HepG2 (cell line): ENCODE results near the gene FABP2. TPM values are rescaled to one million over a fixed set of nuclear protein-coding genes. Genes with fewer than 3 reads are reported as not detected.

Experiments used
- CBX2 ChIP-seq, 2 experiments: fragments of 200-600 bp in 1 of 2; sonication (generic); formaldehyde crosslinking in 1 of 2; IDR thresholded peaks; 2 replicates each; pipeline versions ENCODE4 v1.7.0 to v1.8.1; 2018 to 2022; ENCODE audit warnings: low read depth in 2 of 2, low read length in 1 of 2, mild to moderate bottlenecking in 1 of 2, missing genetic modification reagents in 1 of 2
- CC2D1A ChIP-seq: sonication (generic); formaldehyde crosslinking; IDR thresholded peaks from 2 replicates; pipeline ENCODE4 v1.8.1; 2023; ENCODE audit warnings: mild to moderate bottlenecking, missing genetic modification reagents
- DNMT1 ChIP-seq: sonication (generic); formaldehyde crosslinking; IDR thresholded peaks from 2 replicates; pipeline ENCODE4 v1.5.1; 2020; ENCODE audit warnings: mild to moderate bottlenecking, missing genetic modification reagents
- DPF2 ChIP-seq: sonication (generic); formaldehyde crosslinking; IDR thresholded peaks from 2 replicates; pipeline ENCODE4 v1.4.0; 2020; ENCODE audit warnings: mild to moderate bottlenecking, low read depth, missing genetic modification reagents, borderline replicate concordance
- EED ChIP-seq: sonication (generic); formaldehyde crosslinking; IDR thresholded peaks from 2 replicates; pipeline ENCODE4 v1.5.0; 2020; ENCODE audit warnings: mild to moderate bottlenecking, missing genetic modification reagents
- EP300 ChIP-seq, 3 experiments: sonication (generic) in 1 of 3; formaldehyde crosslinking in 1 of 3; IDR thresholded peaks; 2 replicates each; pipeline versions ENCODE4 v1.5.1 to v1.6.1; 2011 to 2020; ENCODE audit warnings: low read depth in 2 of 3, low read length in 2 of 3, borderline replicate concordance in 1 of 3, improper control_type of control experiment in 1 of 3, mild to moderate bottlenecking in 1 of 3, missing genetic modification reagents in 1 of 3, moderate library complexity in 1 of 3
- FIP1L1 ChIP-seq: fragments of 200-400 bp; formaldehyde crosslinking; IDR thresholded peaks from 2 replicates; pipeline ENCODE4 v1.6.1; 2018; ENCODE audit warnings: low read depth, mild to moderate bottlenecking, low read length, moderate library complexity, borderline replicate concordance; ENCODE audit not compliant: insufficient read depth
- FLYWCH1 ChIP-seq: sonication (generic); formaldehyde crosslinking; IDR thresholded peaks from 2 replicates; pipeline ENCODE4 v1.8.1; 2023; ENCODE audit warnings: mild to moderate bottlenecking, missing genetic modification reagents
- FOXP1 ChIP-seq, 2 experiments: fragments of 450-650 bp in 1 of 2; IDR thresholded peaks; 2 replicates each; pipeline ENCODE4 v1.6.1; 2017 to 2018; ENCODE audit warnings: antibody characterized with exemption in 1 of 2
- HNRNPK ChIP-seq: fragments of 200-400 bp; formaldehyde crosslinking; IDR thresholded peaks from 2 replicates; pipeline ENCODE4 v1.6.1; 2018; ENCODE audit warnings: low read length, low read depth, moderate library complexity, mild to moderate bottlenecking; ENCODE audit not compliant: poor library complexity, severe bottlenecking
- JARID2 ChIP-seq: sonication (generic); formaldehyde crosslinking; IDR thresholded peaks from 2 replicates; pipeline ENCODE4 v1.8.1; 2023; ENCODE audit warnings: missing genetic modification reagents, inconsistent platforms; ENCODE audit not compliant: insufficient replicate concordance
- KDM6A ChIP-seq: IDR thresholded peaks from 2 replicates; pipeline ENCODE4 v1.6.1; 2016; ENCODE audit warnings: low read depth
- KLF16 ChIP-seq, 2 experiments: sonication (generic) in 1 of 2; formaldehyde crosslinking in 1 of 2; IDR thresholded peaks; 2 replicates each; pipeline versions ENCODE4 v1.6.1 to v1.8.0; 2016 to 2023; ENCODE audit warnings: missing genetic modification reagents in 2 of 2, missing compliant biosample characterization in 1 of 2
- MAZ ChIP-seq, 2 experiments: sonication (generic) in 1 of 2; formaldehyde crosslinking in 1 of 2; IDR thresholded peaks; 2 replicates each; pipeline versions ENCODE4 v1.5.0 to v1.6.1; 2012 to 2020; ENCODE audit warnings: low read depth in 2 of 2, mild to moderate bottlenecking in 2 of 2, borderline replicate concordance in 1 of 2, improper control_type of control experiment in 1 of 2, low read length in 1 of 2, missing genetic modification reagents in 1 of 2, moderate library complexity in 1 of 2
- NFYC ChIP-seq: IDR thresholded peaks from 2 replicates; pipeline ENCODE4 v1.6.1; 2016; ENCODE audit warnings: missing genetic modification reagents, missing compliant biosample characterization
- PCBP1 ChIP-seq: fragments of 200-400 bp; formaldehyde crosslinking; IDR thresholded peaks from 2 replicates; pipeline ENCODE4 v1.6.1; 2017; ENCODE audit warnings: mild to moderate bottlenecking, low read depth, low read length, borderline replicate concordance
- SAP130 ChIP-seq: IDR thresholded peaks from 2 replicates; pipeline ENCODE4 v1.6.1; 2016; ENCODE audit warnings: low read depth
- SOX6 ChIP-seq, 2 experiments: fragments of 450-650 bp in 1 of 2; sonication (generic) in 1 of 2; formaldehyde crosslinking in 1 of 2; IDR thresholded peaks; 2 replicates each; pipeline versions ENCODE4 v1.4.0 to v1.6.1; 2017 to 2020; ENCODE audit warnings: antibody characterized with exemption in 1 of 2, mild to moderate bottlenecking in 1 of 2, missing genetic modification reagents in 1 of 2
- ZBTB25 ChIP-seq: IDR thresholded peaks from 2 replicates; pipeline ENCODE4 v1.6.1; 2018; ENCODE audit warnings: missing genetic modification reagents
- ZBTB43 ChIP-seq: sonication (generic); formaldehyde crosslinking; conservative IDR thresholded peaks from 2 replicates; pipeline ENCODE4 v1.4.0; 2020; ENCODE audit warnings: missing genetic modification reagents
- ZFAT ChIP-seq: sonication (generic); formaldehyde crosslinking; conservative IDR thresholded peaks from 2 replicates; pipeline ENCODE4 v1.8.1; 2023; ENCODE audit warnings: missing genetic modification reagents, inconsistent platforms
- ZNF225 ChIP-seq: sonication (generic); formaldehyde crosslinking; IDR thresholded peaks from 2 replicates; pipeline ENCODE4 v1.4.0; 2020; ENCODE audit warnings: mild to moderate bottlenecking, missing genetic modification reagents
- ZNF672 ChIP-seq: sonication (generic); formaldehyde crosslinking; IDR thresholded peaks from 2 replicates; pipeline ENCODE4 v1.8.1; 2022; ENCODE audit warnings: missing genetic modification reagents
- polyA plus RNA-seq, 8 experiments: library from polyadenylated mRNA; depleted of rRNA in 3 of 8; stranded (reverse) in 7 of 8; unstranded in 1 of 8; fragments of >200 nt; fragmentation: Illumina TruSeq in 4 of 8; extraction: Trizol in 4 of 8; gene quantifications; 2 replicates each; pipeline versions ENCODE4 v1.2.1 to v1.2.3, GENCODE V29; 2011 to 2016; ENCODE audit warnings: low read depth in 4 of 8, missing spikeins in 1 of 8, mixed read lengths in 1 of 8; ENCODE audit not compliant: insufficient read depth in 1 of 8
- total RNA-seq, 5 experiments: library from RNA; depleted of rRNA; stranded (reverse); fragments of >200 nt; fragmentation: Illumina TruSeq; extraction: Trizol; gene quantifications; 2 replicates each; pipeline ENCODE4 v1.2.3, GENCODE V29; 2016; ENCODE audit warnings: low read depth in 1 of 5
- TF ChIP-seq, protein P1 (sequence below): sonication (generic); formaldehyde crosslinking; IDR thresholded peaks from 2 replicates; pipeline ENCODE4 v1.4.0; 2020; ENCODE audit warnings: missing genetic modification reagents

The FABP2 gene
- total and polyA plus RNA-seq, 2 of the 13 experiments (the other 11 are each of a cell fraction or from before 2014, with no cell fraction given), result 0.78 to 1.2 TPM

GRCh38 chr4:119300101-119300978 lies 21.6 kb downstream of the FABP2 start (continued):
- TF ChIP-seq, protein P1, sequence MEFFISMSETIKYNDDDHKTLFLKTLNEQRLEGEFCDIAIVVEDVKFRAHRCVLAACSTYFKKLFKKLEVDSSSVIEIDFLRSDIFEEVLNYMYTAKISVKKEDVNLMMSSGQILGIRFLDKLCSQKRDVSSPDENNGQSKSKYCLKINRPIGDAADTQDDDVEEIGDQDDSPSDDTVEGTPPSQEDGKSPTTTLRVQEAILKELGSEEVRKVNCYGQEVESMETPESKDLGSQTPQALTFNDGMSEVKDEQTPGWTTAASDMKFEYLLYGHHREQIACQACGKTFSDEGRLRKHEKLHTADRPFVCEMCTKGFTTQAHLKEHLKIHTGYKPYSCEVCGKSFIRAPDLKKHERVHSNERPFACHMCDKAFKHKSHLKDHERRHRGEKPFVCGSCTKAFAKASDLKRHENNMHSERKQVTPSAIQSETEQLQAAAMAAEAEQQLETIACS (CRISPR knock-in tag), result no peak
- TF ChIP-seq KLF16 (CRISPR knock-in tag; IDR thresholded peaks at IDR 0.05) (peak; percentile 77 to 78; a peak in 2 of 4 replicates), CC2D1A (CRISPR knock-in tag) (peak; percentile 66; the same call in 1 of the 2 replicates), PCBP1 (0 out of 2 replicates have a peak, but pooled peaks have one; percentile 34), NFYC (CRISPR knock-in tag) (peak; percentile 51), DNMT1 (peak; percentile 76; the same call in 1 of the 2 replicates), KDM6A (CRISPR knock-in tag) (0 out of 2 replicates have a peak, but pooled peaks have one; percentile 14), HNRNPK (no peak), ZBTB25 (CRISPR knock-in tag) (peak; percentile 68; the same call in 1 of the 2 replicates), EED (CRISPR knock-in tag) (no peak), MAZ (IDR thresholded peaks at IDR 0.05; ENCODE audit: borderline replicate concordance, low read depth, low read length) (no peak), MAZ (CRISPR knock-in tag; IDR thresholded peaks at IDR 0.05; ENCODE audit: low read depth) (0 out of 2 replicates have a peak, but pooled peaks have one; percentile 50), ZBTB43 (no peak; the same call in 1 of the 2 replicates), FOXP1 (IDR thresholded peaks at IDR 0.05) (no peak), FOXP1 (CRISPR knock-in tag; IDR thresholded peaks at IDR 0.05) (no peak), JARID2 (CRISPR knock-in tag) (no peak), DPF2 (CRISPR knock-in tag) (no peak), SOX6 (IDR thresholded peaks at IDR 0.05) (no peak), SOX6 (CRISPR knock-in tag; IDR thresholded peaks at IDR 0.05) (peak; percentile 79), EP300 (IDR thresholded peaks at IDR 0.05; ENCODE audit: low read depth in 2 of 2, low read length in 2 of 2) (peak in 1 of 2 experiments; percentile 48; a peak in 2 of 4 replicates), EP300 (CRISPR knock-in tag; IDR thresholded peaks at IDR 0.05; ENCODE audit: borderline replicate concordance) (no peak), ZNF672 (CRISPR knock-in tag) (no peak), ZNF225 (CRISPR knock-in tag) (no peak; the same call in 1 of the 2 replicates), FLYWCH1 (CRISPR knock-in tag) (peak; percentile 96), SAP130 (CRISPR knock-in tag) (peak; percentile 93), CBX2 (IDR thresholded peaks at IDR 0.05; ENCODE audit: low read depth, low read length) (no peak), CBX2 (CRISPR knock-in tag; IDR thresholded peaks at IDR 0.05; ENCODE audit: low read depth) (0 out of 2 replicates have a peak, but pooled peaks have one; percentile 57), ZFAT (CRISPR knock-in tag) (no peak), FIP1L1 (no peak)
